Heart right ventricle (tissue), 16 donors: ENCODE data around the gene MAPT. TPM values are rescaled to one million over a fixed set of nuclear protein-coding genes. Genes with fewer than 3 reads are reported as not detected.

Experiments
- ATAC-seq, 8 donors: fragments of 200-7000 bp; cut with Tn5 transposase; one replicate each; pipeline ENCODE4 v1.9.1; 2020; ENCODE audit warnings: mild to moderate bottlenecking in 8 of 8, moderate library complexity in 8 of 8, moderate number of reproducible peaks in 1 of 8
- DNase-seq, 2 donors: peaks; one replicate each; pipeline ENCODE4 v3.0.0-alpha.2; 2020
- H3K27ac ChIP-seq, 10 donors: fragments of 200-600 bp; sonication (generic) in 2 of 10; one replicate each; pipeline versions ENCODE4 v1.5.0 to v1.8.0; 2020 to 2022; ENCODE audit warnings: mild to moderate bottlenecking in 3 of 10
- H3K27me3 ChIP-seq, 7 donors: fragments of 200-600 bp; one replicate each; pipeline ENCODE4 v1.8.0; 2021 to 2022; ENCODE audit warnings: mild to moderate bottlenecking in 2 of 7
- H3K36me3 ChIP-seq, 9 donors: fragments of 200-600 bp; sonication (generic) in 1 of 9; one replicate each; pipeline versions ENCODE4 v1.5.0 to v1.8.0; 2020 to 2022; ENCODE audit warnings: mild to moderate bottlenecking in 2 of 9
- H3K4me1 ChIP-seq, 9 donors: fragments of 200-600 bp; sonication (generic) in 1 of 9; one replicate each; pipeline versions ENCODE4 v1.5.0 to v1.8.0; 2020 to 2022; ENCODE audit warnings: mild to moderate bottlenecking in 4 of 9
- H3K4me3 ChIP-seq, 10 donors: fragments of 200-600 bp; sonication (generic) in 2 of 10; one replicate each; pipeline versions ENCODE4 v1.5.0 to v1.8.0; 2020 to 2022; ENCODE audit warnings: mild to moderate bottlenecking in 7 of 10, moderate library complexity in 2 of 10
- H3K9me3 ChIP-seq, 11 donors: fragments of 200-600 bp in 10 of 11; sonication (generic) in 2 of 11; one replicate each; pipeline versions ENCODE4 v1.5.0 to v1.8.0; 2013 to 2022; ENCODE audit warnings: mild to moderate bottlenecking in 2 of 11, control low read depth in 1 of 11, moderate library complexity in 1 of 11
- WGBS, 2 donors: extraction: QIAGEN DNeasy Blood & Tissue Kit; methylation state at CpG; one replicate each; pipeline ENCODE4 v1.1.7; 2013; ENCODE audit warnings: inconsistent platforms in 1 of 2; 5-methylcytosine and 5-hydroxymethylcytosine counted together
- intact Hi-C, 10 donors: fragments of 100-400 bp; cut with DNase I; formaldehyde crosslinking; loops; one replicate each; pipeline versions ENCODE4 v1.11.1 to v1.14.2; 2022
- polyA plus RNA-seq, 2 donors: library from polyadenylated mRNA; stranded (reverse); fragments of 200-250 nt; gene quantifications; one replicate each; pipeline ENCODE4 v1.2.3, GENCODE V29; 2013
- total RNA-seq, 10 donors: library from RNA; stranded (reverse); fragmentation: NEBNext Ultra II Directional in 3 of 10; extraction: Animal tissue kit (Norgen Biotek cat#: 25700) in 3 of 10; gene quantifications; one replicate each; pipeline versions ENCODE4 v1.2.1 to v1.2.4, GENCODE V29; 2021 to 2023
- TF ChIP-seq, protein P1 (sequence below), 9 donors: fragments of 200-600 bp; sonication (generic) in 2 of 9; IDR thresholded peaks; one replicate each; pipeline versions ENCODE4 v1.5.0 to v1.8.0; 2021 to 2022; ENCODE audit warnings: antibody characterized with exemption in 9 of 9, mild to moderate bottlenecking in 5 of 9, moderate library complexity in 1 of 9
- donor health status: Arrhythmogenic right ventricular cardiomyopathy.
- donor health status: ischemic (EF 13 %, LVEDD 7.1; RV severe dilation, severe dysfunction).
- donor health status: healthy with polysubstance abuse.
- donor health status: DM: no; HTN: yes; CAD: no.
- donor health status: DM: no; HTN: no; CAD: no.
- donor health status: ischemic (EF 25% LVEDD 6.9; RV normal size, moderate dysfunction).
- donor health status: ischemic (EF 25% LVEDD 5.7; RV mildly dilated, moderate dysfunction).
- donor health status: healthy.
- donor health status: DM: yes; HTN: yes; CAD: no.
- donor health status: Ischemic cardiomyopathy.
- donor health status: ischemic (EF 35%, LVEDD 5.7; RV mildly dilated, moderate dysfunction).
- donor health status: nonischemic (EF 11% LVEDD 7.7; RV severe dilation, severe dysfunction).
- donor health status: DM: yes; HTN: yes; CAD: no.
- donor health status: PGD.
- donor health status: ischemic (EF 29% LVEDD 5.4; RV normal size, mild dysfunction).
- donor health status: nonischemic (EF 23%, LVEDD 6.1; RV moderate dilation, normal function).

Gene MAPT
- total and polyA plus RNA-seq, 12 donors, result 0.90 to 63.3 (median 32.5) TPM

DNA sequence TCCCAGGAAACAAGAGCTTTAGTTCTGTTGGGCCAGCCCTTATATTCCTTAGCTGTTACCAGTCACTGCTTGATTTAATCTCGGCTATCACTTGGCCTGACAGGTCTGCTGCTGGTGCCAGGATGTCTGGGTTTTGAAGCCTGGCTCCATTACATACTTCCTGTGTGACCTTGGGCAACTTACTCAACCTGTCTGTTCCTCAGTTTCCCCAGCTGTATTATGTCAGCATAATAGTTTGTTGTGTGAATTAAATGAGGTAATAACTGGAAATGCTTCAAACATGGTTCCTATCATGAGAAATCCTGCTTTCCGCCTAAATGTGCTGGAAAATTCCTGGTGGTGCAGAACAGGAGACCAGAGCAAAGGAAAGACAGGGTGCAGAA is 54.1 kb downstream of the MAPT start:
- Histone ChIP-seq H3K27ac (peak overlapping the region in 5 of 10 donors; percentile 16 to 36 (median 23)), H3K9me3 (no peaks in the 10 kb centered on the region), H3K36me3 (no peaks in the 10 kb centered on the region), H3K27me3 (peaks cover 0 to 30% (median 14%) of the 10 kb centered on the region in 7 donors), H3K4me1 (peaks cover 0 to 17% (median 11%) of the 10 kb centered on the region in 9 donors), H3K4me3 (peak overlapping the region in 7 of 10 donors; percentile 6 to 39 (median 30))
- 58 to 66% methylated on average over 2 of the region's 2 CpGs for WGBS, 2 donors
- DNase-seq (no peak), ATAC-seq (no peak)
- intact Hi-C loops, result loop anchor here in 4 of 10 donors (2.0 to 5.0 kb wide), 2 partner anchors 54 to 56 kb away; partner anchors contain the start of gene MAPT (in 4 of the 4)
- TF ChIP-seq, protein P1, sequence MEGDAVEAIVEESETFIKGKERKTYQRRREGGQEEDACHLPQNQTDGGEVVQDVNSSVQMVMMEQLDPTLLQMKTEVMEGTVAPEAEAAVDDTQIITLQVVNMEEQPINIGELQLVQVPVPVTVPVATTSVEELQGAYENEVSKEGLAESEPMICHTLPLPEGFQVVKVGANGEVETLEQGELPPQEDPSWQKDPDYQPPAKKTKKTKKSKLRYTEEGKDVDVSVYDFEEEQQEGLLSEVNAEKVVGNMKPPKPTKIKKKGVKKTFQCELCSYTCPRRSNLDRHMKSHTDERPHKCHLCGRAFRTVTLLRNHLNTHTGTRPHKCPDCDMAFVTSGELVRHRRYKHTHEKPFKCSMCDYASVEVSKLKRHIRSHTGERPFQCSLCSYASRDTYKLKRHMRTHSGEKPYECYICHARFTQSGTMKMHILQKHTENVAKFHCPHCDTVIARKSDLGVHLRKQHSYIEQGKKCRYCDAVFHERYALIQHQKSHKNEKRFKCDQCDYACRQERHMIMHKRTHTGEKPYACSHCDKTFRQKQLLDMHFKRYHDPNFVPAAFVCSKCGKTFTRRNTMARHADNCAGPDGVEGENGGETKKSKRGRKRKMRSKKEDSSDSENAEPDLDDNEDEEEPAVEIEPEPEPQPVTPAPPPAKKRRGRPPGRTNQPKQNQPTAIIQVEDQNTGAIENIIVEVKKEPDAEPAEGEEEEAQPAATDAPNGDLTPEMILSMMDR (IDR thresholded peaks at IDR 0.05), result no peak

DNA sequence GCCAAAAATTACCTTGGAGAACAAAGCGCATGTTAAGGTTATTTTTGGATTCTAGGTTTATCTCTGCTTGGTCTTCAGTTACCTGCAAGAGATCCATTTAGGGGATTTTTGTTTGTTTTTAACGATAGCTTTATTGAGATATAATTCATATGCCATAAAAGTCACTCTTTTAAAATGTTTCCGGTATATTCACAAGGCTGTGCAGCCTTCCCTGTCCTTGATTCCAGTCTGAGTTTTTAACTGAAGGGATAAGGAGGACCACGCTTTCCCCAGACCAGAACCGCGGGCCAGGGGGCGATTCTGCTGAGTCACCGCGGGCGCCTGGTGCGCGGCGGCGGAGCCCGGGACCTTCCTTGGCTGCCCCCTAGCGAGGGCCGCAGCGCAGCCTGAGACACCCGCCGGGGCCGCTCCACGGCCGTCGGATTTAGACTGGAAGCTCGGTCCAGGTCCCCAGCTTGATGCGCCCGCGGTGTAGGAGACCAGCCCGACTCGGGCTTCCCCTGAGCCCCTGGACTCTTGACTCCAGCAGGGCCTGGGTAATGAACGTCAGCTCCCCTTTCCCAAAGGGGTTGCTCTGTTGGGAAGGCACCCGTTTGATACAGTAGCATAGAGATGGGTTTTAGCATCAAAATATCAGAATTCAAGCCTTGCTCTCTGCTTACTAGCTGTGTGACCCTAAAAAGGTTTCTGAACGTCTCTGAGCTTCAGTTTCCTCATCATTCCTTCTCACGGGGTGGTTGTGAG is 54.7 kb downstream of the MAPT start:
- peaks cover 0 to 16% (median 11%) of the 10 kb centered on the region in 9 donors for H3K4me1 ChIP-seq
- TF ChIP-seq, protein P1 (IDR thresholded peaks at IDR 0.05), result peak; percentile 55 to 92 (median 77)
- peak overlapping the region in 5 of 10 donors; percentile 16 to 36 (median 23) for H3K27ac ChIP-seq
- DNase-seq (peak; percentile 71 to 80), ATAC-seq (peak; percentile 82 to 95 (median 92))
- no peaks in the 10 kb centered on the region for H3K9me3 ChIP-seq
- H3K4me3 ChIP-seq, result peak overlapping the region in 9 of 10 donors; percentile 6 to 39 (median 26)
- no peaks in the 10 kb centered on the region for H3K36me3 ChIP-seq
- 7% methylated on average over 34 of the region's 34 CpGs for WGBS, 2 donors
- H3K27me3 ChIP-seq, result peaks cover 0 to 30% (median 14%) of the 10 kb centered on the region in 7 donors
- intact Hi-C loops, result loop anchor here in 4 of 10 donors (2.0 to 5.0 kb wide), 2 partner anchors 54 to 57 kb away; partner anchors contain the start of gene MAPT (in 4 of the 4)

DNA sequence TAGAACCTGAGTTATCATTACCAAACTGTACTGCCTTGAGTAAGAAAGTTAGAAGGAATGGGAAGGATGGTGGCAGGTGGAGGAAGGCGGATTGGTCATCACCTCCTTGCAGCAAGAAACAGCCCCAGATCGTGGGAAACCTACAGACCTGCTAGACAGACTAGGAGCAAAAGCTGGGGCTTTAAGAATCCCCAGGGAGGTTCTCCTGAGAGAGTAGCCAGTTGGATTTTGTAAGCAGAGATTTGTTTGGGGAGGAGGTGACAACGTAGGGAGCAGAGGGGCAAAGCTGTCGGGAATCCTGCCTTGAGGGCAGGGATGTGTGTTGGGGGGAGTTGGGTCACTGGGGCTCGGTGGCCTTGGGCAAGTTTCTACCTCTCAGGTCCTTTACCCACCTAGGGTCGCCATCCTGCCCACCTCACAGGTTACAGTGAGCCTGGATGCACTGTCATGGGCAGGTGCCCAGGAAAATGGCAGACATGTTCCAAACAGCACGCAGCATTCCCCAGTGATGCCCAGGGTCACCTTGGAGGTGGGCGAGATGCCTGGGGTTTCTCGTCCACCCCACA is 55.5 kb downstream of the MAPT start:
- H3K36me3 ChIP-seq, result no peaks in the 10 kb centered on the region
- intact Hi-C loops, result loop anchor here in 4 of 10 donors (2.0 to 5.0 kb wide), 2 partner anchors 55 to 58 kb away; partner anchors contain the start of gene MAPT (in 4 of the 4)
- H3K4me1 ChIP-seq, result peaks cover 0 to 16% (median 11%) of the 10 kb centered on the region in 9 donors
- no peak overlapping the region for H3K27ac ChIP-seq
- H3K4me3 ChIP-seq, result no peak overlapping the region
- ATAC-seq (no peak), DNase-seq (no peak)
- peaks cover 0 to 30% (median 14%) of the 10 kb centered on the region in 7 donors for H3K27me3 ChIP-seq
- no peaks in the 10 kb centered on the region for H3K9me3 ChIP-seq
- TF ChIP-seq, protein P1 (IDR thresholded peaks at IDR 0.05), result no peak
- WGBS, 2 donors, result 80 to 82% methylated on average over 9 of the region's 9 CpGs

DNA sequence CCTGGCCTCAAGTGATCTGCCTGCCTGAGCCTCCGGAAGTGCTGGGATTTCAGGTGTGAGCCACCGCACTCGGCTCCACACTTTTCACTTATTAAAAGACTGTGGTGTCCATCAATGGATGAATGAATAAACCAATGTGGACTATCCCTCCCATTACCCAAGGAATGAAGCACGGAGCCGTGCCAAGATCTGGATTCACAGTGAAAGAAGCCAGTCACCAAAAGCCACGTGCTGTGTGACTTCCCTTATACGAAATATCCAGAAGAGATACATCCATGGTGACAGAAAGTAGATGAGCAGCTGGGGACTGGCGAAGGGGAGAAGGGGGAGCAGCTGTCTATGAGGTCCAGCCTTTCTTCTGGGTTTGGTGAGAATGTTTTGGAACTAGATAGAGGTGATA is 56.5 kb downstream of the MAPT start:
- H3K36me3 ChIP-seq, result no peaks in the 10 kb centered on the region
- peaks cover 0 to 16% (median 11%) of the 10 kb centered on the region in 9 donors for H3K4me1 ChIP-seq
- no peak for ATAC-seq
- no peaks in the 10 kb centered on the region for H3K9me3 ChIP-seq
- TF ChIP-seq, protein P1 (IDR thresholded peaks at IDR 0.05), result no peak
- H3K27me3 ChIP-seq, result peaks cover 0 to 30% (median 14%) of the 10 kb centered on the region in 7 donors
- no peak overlapping the region for H3K27ac ChIP-seq
- WGBS, 2 donors, result 77% methylated on average over 8 of the region's 8 CpGs
- no peak for DNase-seq
- intact Hi-C loops, result no loop called here
- H3K4me3 ChIP-seq, result no peak overlapping the region
